NCI-H2029 treated with DMSO at 0.1 percent for 48 hours (cell line): ENCODE data around the gene TMPRSS12.
"Not testable (repeated sequence)": the region's sequence is repeated elsewhere in the genome, so short reads cannot be mapped to it uniquely, and the experiment has no call there.

Experiments
- DNase-seq: peaks from one replicate; lab custom pipeline; 2025; lab: John Stamatoyannopoulos, UW

TMPRSS12 gene

DNA sequence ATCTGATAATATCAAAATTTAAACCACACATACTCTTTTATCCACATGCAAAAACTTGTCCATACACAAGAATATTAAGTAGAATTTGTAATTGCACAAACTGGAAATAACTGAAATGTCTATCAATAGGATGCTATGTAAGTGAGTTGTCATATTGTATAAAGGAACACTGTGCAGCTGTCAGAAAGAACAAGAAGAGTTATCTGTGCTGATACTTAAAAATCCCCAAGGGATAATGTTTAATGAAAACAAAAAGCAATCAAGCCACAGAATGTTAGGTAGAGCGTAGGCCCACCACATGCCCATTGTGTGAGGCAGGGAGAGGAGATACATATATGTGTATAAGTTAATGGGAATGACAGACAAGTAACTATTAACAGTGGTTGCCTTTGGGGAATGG lies 83.7 kb downstream of the TMPRSS12 start:
- no peak for DNase-seq

DNA sequence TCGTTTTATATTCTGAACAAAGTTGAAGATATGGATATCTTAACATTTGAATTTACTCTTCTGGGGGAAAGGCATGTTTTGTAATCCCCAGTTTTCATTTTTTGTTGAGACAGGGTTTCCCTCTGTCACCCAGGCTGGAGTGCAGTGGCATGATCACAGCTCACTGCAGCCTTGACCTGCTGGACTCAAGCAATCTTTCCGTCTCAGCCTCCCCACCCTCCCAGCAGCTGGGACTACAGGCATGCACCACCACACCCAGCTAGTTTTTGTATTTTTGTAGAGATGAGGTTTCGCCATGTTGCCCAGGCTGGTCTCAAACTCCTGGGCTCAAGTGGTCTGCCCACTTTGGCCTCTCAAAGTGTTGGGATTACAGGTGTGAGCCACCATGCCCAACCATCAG lies 84.2 kb downstream of the TMPRSS12 start:
- DNase-seq = not testable (repeated sequence)

DNA sequence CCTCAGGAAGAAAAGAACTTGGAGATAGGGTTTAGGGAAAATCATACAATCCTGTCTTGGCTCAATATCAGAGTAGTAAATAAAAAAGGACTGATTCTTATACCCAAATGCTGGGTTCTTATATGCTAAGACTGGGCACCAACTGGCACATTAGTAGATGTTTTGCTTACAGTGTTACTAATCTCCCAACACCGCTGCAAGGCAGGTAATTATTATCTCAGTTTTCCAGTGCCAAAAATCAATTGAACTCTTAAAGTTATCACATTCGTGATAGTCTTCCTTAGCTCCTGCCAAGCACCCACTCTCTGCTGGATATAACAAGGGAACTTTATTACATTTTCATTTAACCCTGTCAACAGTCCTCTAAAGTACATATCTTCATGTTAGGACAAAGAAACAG lies 84.6 kb downstream of the TMPRSS12 start:
- DNase-seq = no peak

DNA sequence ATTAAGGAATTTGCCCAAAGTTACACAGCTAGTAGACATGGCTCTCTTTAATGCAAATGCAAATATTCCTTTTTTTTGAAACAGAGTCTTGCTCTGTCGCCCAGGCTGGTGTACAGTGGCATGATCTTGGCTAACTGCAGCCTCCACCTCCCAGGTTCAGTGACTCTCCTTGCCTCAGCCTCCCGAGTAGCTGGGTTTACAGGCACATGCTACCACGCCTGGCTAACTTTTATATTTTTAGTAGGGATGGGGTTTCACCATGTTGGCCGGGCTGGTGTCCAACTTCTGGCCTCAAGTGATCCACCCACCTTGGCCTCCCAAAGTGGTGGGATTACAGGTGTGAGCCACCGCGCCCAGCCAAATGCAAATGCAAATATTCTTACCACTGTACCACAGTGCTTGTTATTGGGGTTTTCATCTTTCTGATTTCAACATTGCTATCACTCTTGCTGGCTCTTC lies 85.1 kb downstream of the TMPRSS12 start:
- no peak for DNase-seq

DNA sequence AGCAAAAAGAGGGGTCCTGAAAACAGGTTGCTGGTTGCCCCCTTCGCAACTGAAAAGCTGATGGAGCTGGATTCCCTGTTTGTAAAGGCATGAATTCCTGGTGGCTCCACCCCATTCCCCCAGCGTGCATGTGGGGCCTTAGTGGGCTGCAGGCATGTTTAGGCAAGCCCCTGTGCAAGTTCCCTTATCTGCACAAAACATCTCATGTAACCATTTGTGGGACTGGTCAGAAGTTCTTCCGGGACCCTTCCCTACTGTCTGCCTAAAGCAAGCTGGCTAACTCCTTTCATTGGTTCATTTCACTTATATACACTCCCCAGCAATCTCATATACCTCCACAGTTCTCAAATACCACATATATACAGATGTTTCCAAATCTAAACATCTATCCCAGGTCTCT lies 85.7 kb downstream of the TMPRSS12 start:
- no peak for DNase-seq

DNA sequence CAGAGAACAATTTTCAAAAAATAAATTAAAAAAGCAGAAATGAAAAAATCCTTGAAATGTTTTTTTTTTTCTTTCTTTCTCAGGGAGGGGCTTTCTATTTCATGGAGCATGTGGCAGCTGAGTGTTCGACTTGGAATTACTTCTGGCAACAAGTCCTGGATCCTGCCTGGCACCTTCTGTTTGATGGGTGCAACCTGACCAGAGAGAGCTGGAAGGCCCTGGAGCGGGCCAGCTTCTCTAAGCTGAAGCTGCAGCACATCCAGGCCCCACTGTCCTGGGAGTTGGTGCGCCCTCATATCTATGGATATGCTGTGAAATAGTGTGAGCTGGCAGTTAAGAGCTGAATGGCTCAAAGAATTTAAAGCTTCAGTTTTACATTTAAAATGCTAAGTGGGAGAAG lies 87.1 kb downstream of the TMPRSS12 start:
- no peak for DNase-seq

DNA sequence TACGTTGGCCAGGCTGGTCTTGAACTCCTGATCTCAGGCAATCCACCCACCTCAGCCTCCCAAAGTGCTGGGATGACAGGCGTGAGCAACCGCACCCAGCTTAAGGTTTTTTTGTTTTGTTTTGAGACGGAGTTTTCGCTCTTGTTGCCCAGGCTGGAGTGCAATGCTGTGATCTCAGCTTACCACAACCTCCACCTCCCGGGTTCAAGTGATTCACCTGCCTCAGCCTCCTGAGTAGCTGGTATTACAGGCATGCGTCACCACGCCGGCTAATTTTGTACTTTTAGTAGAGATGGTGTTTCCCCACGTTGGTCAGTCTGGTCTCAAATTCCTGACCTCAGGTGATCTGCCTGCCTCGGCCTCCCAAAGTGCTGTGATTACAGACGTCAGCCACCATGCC lies 87.8 kb downstream of the TMPRSS12 start:
- DNase-seq = not testable (repeated sequence)

DNA sequence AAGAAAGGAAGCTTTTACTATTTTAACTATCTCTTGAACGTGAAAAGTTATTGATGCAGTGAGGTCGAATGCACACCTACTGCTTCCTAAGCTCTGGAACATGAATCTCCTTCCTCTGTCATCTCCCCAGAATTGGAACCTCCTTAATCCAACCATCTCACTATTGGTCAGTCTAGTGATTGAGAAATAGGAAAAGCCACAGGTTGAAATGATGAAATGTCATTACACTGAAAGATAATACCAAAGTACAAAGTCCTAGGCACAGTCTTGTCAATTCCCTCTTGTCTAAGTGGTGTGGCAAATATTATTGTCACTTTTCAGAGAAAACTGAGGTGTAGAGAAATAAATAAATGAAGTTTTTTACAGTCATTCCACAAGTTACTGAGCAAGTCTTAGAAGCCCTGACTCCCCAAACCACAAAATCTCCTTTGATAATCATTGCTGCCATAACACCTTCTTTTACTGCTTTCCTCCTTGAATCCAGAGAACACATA lies 90.1 kb downstream of the TMPRSS12 start:
- no peak for DNase-seq

DNA sequence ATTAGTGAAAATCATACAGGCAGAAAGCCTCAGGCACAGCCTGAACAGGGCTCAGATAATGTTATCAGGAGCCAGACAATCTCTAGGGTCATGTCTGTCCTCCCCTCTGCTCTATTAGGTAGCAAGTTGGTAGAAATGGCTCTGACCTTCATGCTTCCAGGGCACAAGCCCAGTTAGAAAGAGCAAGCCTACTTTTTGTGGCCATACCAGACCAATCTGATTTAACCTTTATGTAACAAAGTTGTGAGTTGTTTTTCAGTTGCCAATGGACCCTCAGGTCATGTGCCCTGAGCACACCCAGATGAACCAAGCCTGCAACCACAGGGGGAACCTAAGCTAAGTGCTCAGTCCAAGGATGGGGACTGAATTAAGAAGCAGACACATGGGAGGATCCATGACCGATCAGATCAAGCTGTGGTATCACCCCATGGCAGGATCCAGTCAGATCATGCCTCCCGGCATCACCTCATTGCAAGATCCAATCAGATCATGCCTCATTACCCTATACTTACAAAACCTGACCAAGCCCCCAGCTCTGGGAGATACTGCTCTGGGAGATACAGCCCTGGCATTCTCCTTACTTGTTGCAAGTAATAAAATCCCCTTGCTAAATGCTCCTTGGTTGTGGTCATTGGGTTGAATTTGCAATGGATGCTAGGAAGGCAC lies 90.9 kb downstream of the TMPRSS12 start:
- no peak for DNase-seq

DNA sequence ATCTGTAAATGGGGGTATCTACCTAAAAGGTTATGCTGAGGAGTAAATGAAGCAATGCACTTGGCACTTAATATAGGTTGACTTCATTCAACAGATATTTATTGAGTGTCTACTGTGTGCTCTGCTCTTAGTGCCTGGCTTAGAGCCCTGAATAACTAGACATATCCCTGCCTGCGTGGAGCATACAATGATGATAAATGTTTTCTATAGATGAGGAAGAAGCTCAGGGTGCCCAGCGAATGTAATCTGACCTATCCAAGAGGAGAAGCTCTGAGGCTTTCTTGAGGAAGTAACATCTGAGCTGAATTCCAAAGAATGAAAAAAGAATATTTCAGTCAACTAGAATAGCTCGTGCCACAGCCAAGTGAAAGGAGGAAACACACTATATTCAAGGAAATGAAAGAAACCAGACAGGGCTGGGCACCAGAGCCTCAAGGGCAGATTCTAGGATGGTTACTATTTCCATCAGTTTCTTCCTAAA lies 91.7 kb downstream of the TMPRSS12 start:
- DNase-seq = no peak

DNA sequence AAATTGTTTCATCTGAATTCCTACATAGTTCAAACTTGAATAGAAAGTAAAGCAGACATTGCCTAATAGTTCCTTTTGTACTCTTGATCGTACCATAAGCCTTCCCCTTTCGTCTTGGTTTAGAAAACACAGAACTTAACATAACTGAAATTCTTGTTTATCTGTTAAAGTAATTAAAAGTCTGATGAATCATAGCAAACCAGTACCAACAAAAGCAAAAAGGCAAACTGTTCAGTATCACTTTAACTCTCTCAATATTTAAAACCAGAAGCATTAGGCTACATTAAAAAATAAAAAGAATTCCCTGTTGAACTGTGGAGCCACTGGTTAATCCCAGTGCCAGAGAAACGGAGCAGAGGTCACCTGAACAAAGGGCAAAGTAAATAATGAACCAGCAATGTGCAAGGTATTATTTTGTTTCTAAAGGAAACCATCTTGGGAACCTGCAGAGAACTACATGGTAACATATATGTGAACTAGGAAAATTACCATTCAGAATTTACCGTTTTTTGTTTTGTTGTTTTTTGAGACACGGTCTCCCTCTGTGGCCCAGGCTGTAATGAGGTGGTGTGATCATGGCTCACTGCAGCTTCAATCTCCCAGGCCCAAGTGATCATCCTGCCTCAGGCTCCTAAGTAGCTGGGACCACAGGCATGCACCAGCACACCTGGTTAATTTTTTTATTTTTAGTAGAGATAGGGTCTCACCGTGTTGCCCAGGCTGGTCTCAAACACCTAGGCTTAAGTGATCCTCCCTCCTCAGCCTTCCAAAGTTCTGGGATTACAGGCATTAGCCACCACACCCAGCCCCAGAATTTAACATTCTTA lies 92.5 kb downstream of the TMPRSS12 start:
- no peak for DNase-seq

DNA sequence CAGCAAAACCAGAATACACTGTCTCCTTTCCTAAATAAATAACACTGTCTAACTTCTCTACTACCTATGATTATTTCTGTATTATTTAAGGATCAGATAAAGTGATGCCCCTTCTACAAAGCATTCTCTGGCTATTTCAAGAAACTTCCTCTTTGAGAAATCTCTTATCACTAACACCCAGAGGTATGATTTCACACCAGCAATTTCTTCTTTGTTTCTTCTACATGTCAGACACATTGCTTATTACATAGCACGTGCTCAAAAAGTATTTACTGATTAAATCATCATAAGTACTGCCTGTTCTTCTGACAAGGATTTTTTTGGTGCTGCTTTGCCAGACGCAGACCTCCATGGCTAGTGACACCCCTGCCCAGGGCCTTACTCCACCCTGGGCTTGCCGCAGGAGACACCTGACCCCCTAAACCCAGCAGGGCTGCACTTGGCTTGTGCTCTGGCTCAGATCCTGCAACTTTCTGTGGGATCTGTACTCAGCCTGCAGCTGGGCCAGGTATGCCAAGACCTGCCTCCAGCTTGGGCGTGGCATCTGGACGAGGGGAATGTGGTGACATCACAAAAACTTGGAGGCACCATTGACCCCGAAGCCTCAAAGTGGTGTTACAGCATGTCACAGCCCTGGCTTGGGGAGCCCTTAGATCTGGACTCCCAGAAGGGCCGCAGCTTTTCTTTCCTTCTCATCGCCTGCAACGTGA lies 94.2 kb downstream of the TMPRSS12 start:
- DNase-seq = no peak
